GM23248 (cell line): ENCODE measurements around the gene CHN2. TPM values are rescaled to one million over a fixed set of nuclear protein-coding genes. Genes with fewer than 3 reads are reported as not detected.

Source experiments
- DNase-seq: peaks from one replicate; pipeline ENCODE4 v3.0.0-alpha.2; 2015
- H2AFZ ChIP-seq: fragments of 200-600 bp; sonication (generic); 2 replicates; pipeline ENCODE4 v1.6.1; 2016; ENCODE audit warnings: antibody characterized with exemption
- H3F3A ChIP-seq: fragments of 200-600 bp; sonication (generic); 2 replicates; pipeline ENCODE4 v1.6.1; 2016; ENCODE audit warnings: mild to moderate bottlenecking, antibody characterized with exemption, mixed run types; ENCODE audit not compliant: insufficient read depth
- H3K27ac ChIP-seq: fragments of 200-600 bp; sonication (generic); 2 replicates; pipeline ENCODE4 v1.5.1; 2016; ENCODE audit warnings: mild to moderate bottlenecking
- H3K27me3 ChIP-seq: fragments of 200-600 bp; sonication (generic); replicated peaks from 2 replicates; pipeline ENCODE4 v1.6.1; 2016; ENCODE audit warnings: mild to moderate bottlenecking; ENCODE audit not compliant: insufficient read depth
- H3K36me3 ChIP-seq: fragments of 200-600 bp; sonication (generic); 2 replicates; pipeline ENCODE4 v1.6.1; 2016; ENCODE audit warnings: low read depth, mild to moderate bottlenecking
- H3K4me1 ChIP-seq: fragments of 200-600 bp; sonication (generic); 2 replicates; pipeline ENCODE4 v1.6.1; 2016; ENCODE audit warnings: mild to moderate bottlenecking; ENCODE audit not compliant: insufficient read depth
- H3K4me2 ChIP-seq: fragments of 200-600 bp; sonication (generic); one replicate; pipeline ENCODE4 v1.6.1; 2016; ENCODE audit warnings: mild to moderate bottlenecking; ENCODE audit not compliant: unreplicated experiment
- H3K4me3 ChIP-seq: fragments of 200-600 bp; sonication (generic); 2 replicates; pipeline ENCODE4 v1.5.1; 2016; ENCODE audit warnings: mild to moderate bottlenecking
- H3K79me2 ChIP-seq: fragments of 200-600 bp; sonication (generic); 2 replicates; pipeline ENCODE4 v1.6.1; 2016; ENCODE audit warnings: mild to moderate bottlenecking; ENCODE audit not compliant: insufficient read depth
- H3K9ac ChIP-seq: fragments of 200-600 bp; sonication (generic); 2 replicates; pipeline ENCODE4 v1.6.1; 2016; ENCODE audit warnings: mild to moderate bottlenecking
- H3K9me2 ChIP-seq: fragments of 200-600 bp; sonication (generic); 2 replicates; pipeline ENCODE4 v1.6.1; 2016; ENCODE audit warnings: mixed run types, mild to moderate bottlenecking, moderate library complexity; ENCODE audit not compliant: insufficient read depth
- H3K9me3 ChIP-seq: fragments of 200-600 bp; sonication (generic); one replicate; pipeline ENCODE4 v1.6.1; 2017; ENCODE audit warnings: low read depth
- H4K20me1 ChIP-seq: fragments of 200-600 bp; sonication (generic); 2 replicates; pipeline ENCODE4 v1.6.0; 2016; ENCODE audit not compliant: insufficient read depth
- EZH2 ChIP-seq: fragments of 200-600 bp; sonication (generic); IDR thresholded peaks from 2 replicates; pipeline ENCODE4 v1.6.1; 2018; ENCODE audit warnings: antibody characterized with exemption, mild to moderate bottlenecking; ENCODE audit not compliant: insufficient read depth, poor library complexity, severe bottlenecking
- EZH2phosphoT487 ChIP-seq: fragments of 200-600 bp; sonication (generic); IDR thresholded peaks from 2 replicates; pipeline ENCODE4 v1.6.1; 2018; ENCODE audit warnings: antibody characterized with exemption, moderate library complexity, mild to moderate bottlenecking, low read depth; ENCODE audit not compliant: insufficient read depth
- WGBS, 2 experiments: methylation state at CpG; one replicate each; pipeline ENCODE4 v1.1.6; 2015 to 2017; ENCODE audit warnings: low lambda C conversion rate in 2 of 2, low coverage in 1 of 2; ENCODE audit errors: missing lambda C conversion rate in 2 of 2; 5-methylcytosine and 5-hydroxymethylcytosine counted together
- in situ Hi-C: fragments of 300-500 bp; cut with MboI; formaldehyde crosslinking; loops from 2 replicates; pipeline ENCODE4 v1.15.0; 2020
- polyA plus RNA-seq: library from polyadenylated mRNA; unstranded; fragments of >200 nt; fragmentation: Nextera tagmentation; extraction: Ambion mirVana; gene quantifications from 2 replicates; pipeline ENCODE4 v1.2.1, GENCODE V29; 2016
- total RNA-seq: library from RNA; depleted of rRNA; stranded (reverse); fragments of >200 nt; shearing (Covaris generic); gene quantifications from 2 replicates; pipeline ENCODE4 v1.2.3, GENCODE V29; 2014

Gene CHN2
- total and polyA plus RNA-seq, 2 experiments from 2014 or later, result 1.5 to 2.3 TPM

GRCh38 chr7:29458933-29459332 lies 264.4 kb downstream of the CHN2 start:
- Histone ChIP-seq H3K4me2 (no peak overlapping the region), H3K4me1 (peaks cover 19% of the 10 kb centered on the region), H3K9me2 (no peaks in the 10 kb centered on the region; the same call in 1 of the 2 replicates), H3K9me3 (no peaks in the 10 kb centered on the region), H2AFZ (no peak overlapping the region), H3K4me3 (no peak overlapping the region), H3K9ac (no peak overlapping the region), H3K79me2 (no peaks in the 10 kb centered on the region), H3K27me3 (peaks cover 22% of the 10 kb centered on the region), H3F3A (peaks cover 19% of the 10 kb centered on the region), H3K36me3 (no peaks in the 10 kb centered on the region), H3K27ac (no peak overlapping the region), H4K20me1 (no peaks in the 10 kb centered on the region)
- WGBS, 2 experiments, result 73 to 80% methylated on average over 7 of the region's 7 CpGs
- in situ Hi-C loops, result no loop called here
- no peak for DNase-seq
- TF ChIP-seq EZH2 (no peak), EZH2phosphoT487 (no peak)

GRCh38 chr7:29459589-29459988 lies 265.0 kb downstream of the CHN2 start:
- DNase-seq, result no peak
- Histone ChIP-seq H2AFZ (no peak overlapping the region), H3K27me3 (peaks cover 22% of the 10 kb centered on the region), H3K4me3 (no peak overlapping the region), H4K20me1 (no peaks in the 10 kb centered on the region), H3K9ac (no peak overlapping the region), H3K9me3 (no peaks in the 10 kb centered on the region), H3K4me1 (peaks cover 19% of the 10 kb centered on the region), H3K9me2 (no peaks in the 10 kb centered on the region; the same call in 1 of the 2 replicates), H3K36me3 (no peaks in the 10 kb centered on the region), H3K27ac (no peak overlapping the region), H3K79me2 (no peaks in the 10 kb centered on the region), H3F3A (peaks cover 19% of the 10 kb centered on the region), H3K4me2 (no peak overlapping the region)
- WGBS, 2 experiments, result 81 to 85% methylated on average over 8 of the region's 8 CpGs
- no peak for TF ChIP-seq EZH2
- TF ChIP-seq EZH2phosphoT487, result no peak
- in situ Hi-C loops, result no loop called here

GRCh38 chr7:29461996-29462395 lies 267.4 kb downstream of the CHN2 start:
- Histone ChIP-seq H3K27ac (no peak overlapping the region), H3K4me3 (no peak overlapping the region), H3K9me2 (no peaks in the 10 kb centered on the region; the same call in 1 of the 2 replicates), H3K9me3 (no peaks in the 10 kb centered on the region), H3K27me3 (peaks cover 38% of the 10 kb centered on the region), H2AFZ (no peak overlapping the region), H4K20me1 (no peaks in the 10 kb centered on the region), H3K4me1 (peaks cover 15% of the 10 kb centered on the region), H3K79me2 (no peaks in the 10 kb centered on the region), H3K4me2 (no peak overlapping the region), H3F3A (peaks cover 19% of the 10 kb centered on the region), H3K9ac (no peak overlapping the region), H3K36me3 (no peaks in the 10 kb centered on the region)
- WGBS, 2 experiments, result 69 to 79% methylated on average over 4 of the region's 4 CpGs
- in situ Hi-C loops, result no loop called here
- TF ChIP-seq EZH2 (no peak), EZH2phosphoT487 (no peak)
- DNase-seq, result no peak

DNA sequence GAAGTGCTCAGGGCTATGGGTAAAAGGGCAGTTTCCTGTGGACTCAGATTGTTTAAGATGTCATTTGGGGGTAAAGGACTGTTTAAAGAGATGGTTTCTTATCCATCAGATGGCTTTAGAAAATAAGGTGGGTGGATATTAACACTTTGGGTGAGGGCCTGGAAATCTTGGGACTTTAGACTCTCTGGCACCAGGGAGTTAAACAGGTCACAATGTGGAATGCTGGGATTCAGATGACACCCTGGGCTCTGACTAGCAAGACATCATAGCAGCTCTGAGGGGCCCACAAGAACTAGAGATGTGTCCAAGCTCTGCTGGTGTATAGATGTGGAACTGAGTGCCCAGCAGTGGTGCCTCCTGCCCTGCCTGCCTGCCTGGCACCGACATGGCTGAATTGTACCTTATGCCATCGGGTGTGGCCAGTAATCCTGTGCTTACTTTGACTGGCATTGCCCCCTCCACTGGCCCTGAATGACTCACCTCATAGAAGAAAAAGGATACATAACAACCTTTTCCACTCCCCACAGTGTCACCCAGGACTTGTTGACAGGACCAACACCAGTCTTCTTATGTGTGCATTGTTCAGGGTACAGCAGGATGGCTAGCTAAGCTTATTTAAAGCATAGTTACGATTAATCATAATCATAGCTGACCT lies 269.1 kb downstream of the CHN2 start:
- Histone ChIP-seq H3K4me1 (no peaks in the 10 kb centered on the region), H3K27me3 (peaks cover 38% of the 10 kb centered on the region), H3K36me3 (no peaks in the 10 kb centered on the region), H4K20me1 (no peaks in the 10 kb centered on the region), H3K9ac (no peak overlapping the region), H3K79me2 (no peaks in the 10 kb centered on the region), H2AFZ (no peak overlapping the region), H3K9me2 (no peaks in the 10 kb centered on the region; the same call in 1 of the 2 replicates), H3K4me2 (no peak overlapping the region), H3F3A (peaks cover 2% of the 10 kb centered on the region; the same call in 1 of the 2 replicates), H3K9me3 (no peaks in the 10 kb centered on the region), H3K27ac (no peak overlapping the region), H3K4me3 (no peak overlapping the region)
- DNase-seq, result no peak
- in situ Hi-C loops, result no loop called here
- TF ChIP-seq EZH2 (no peak), EZH2phosphoT487 (no peak)
- 80 to 91% methylated on average over 3 of the region's 3 CpGs for WGBS, 2 experiments
